ENCODE measurements around the gene C14orf119. TPM values are rescaled to one million over a fixed set of nuclear protein-coding genes. Genes with fewer than 3 reads are reported as not detected.

The C14orf119 gene
- total RNA-seq, 1 experiment from 2014 or later: 46.8 TPM

DNA sequence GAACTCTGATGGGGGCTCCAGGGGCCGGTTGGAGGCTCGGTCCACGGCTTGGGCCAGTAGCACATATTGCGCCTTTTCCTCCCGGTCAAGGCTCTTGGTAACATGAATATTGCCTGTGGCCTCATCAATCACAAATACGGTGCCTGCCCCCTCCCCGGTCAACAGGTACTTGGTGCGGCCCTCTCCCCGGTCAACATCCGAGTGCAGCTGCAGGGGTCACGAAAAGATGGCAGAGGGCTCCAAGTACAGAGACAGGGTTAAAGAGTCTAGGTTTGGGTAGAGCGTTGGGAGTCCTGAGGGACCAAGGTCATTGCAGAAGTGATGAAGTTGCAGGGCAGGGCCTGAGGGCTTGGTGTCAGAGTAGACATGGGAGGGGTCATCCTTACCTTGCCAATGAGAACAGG lies 40.2 kb upstream of the C14orf119 start:
- no peak overlapping the region for H3K4me3 ChIP-seq (replicated peaks in 1 of 2; ENCODE audit: low read depth in 1 of 2, low read length in 2 of 2)
- ChIA-PET CTCF (interaction anchor here (1.8 to 9.9 kb wide), 4 partner anchors 14 to 71 kb away, joined by 9 to 175 read pairs (median 16); partner anchors contain the start of gene AJUBA), RAD21 (ENCODE audit: low non-redundant PET in 1 of 2, low total read pairs in 2 of 2, uncharacterized antibody in 2 of 2, unreplicated experiment in 2 of 2) (interaction anchor here in 1 of 2 experiments (0.7 to 2.2 kb wide), 3 partner anchors 14 to 68 kb away, joined by 3 to 10 read pairs (median 3); no protein-coding TSS in a partner anchor), POLR2A (interaction anchor here (1.3 kb wide), 1 partner anchor 40 kb away, joined by 3 read pairs; the partner anchor contains the start of genes ACIN1 and C14orf119)
- H3K4me2 ChIP-seq (ENCODE audit: low read length): no peak overlapping the region
- H3K4me1 ChIP-seq (ENCODE audit: control insufficient read depth in 1 of 2, insufficient read depth in 2 of 2, low read length in 2 of 2): peaks cover 12 to 28% of the 10 kb centered on the region in 2 experiments
- TF ChIP-seq POLR2A (IDR thresholded peaks at IDR 0.05; ENCODE audit: borderline replicate concordance, extremely low read depth, insufficient read depth, insufficient read length): no peak
- TF ChIP-seq ELF1 (IDR thresholded peaks at IDR 0.05; ENCODE audit: borderline replicate concordance, low read depth): no peak
- TF ChIP-seq EZH2 (IDR thresholded peaks at IDR 0.05): no peak
- TF ChIP-seq YY1 (IDR thresholded peaks at IDR 0.05; ENCODE audit: extremely low read depth, insufficient replicate concordance, low read depth, low read length): no peak
- TF ChIP-seq, protein P1, sequence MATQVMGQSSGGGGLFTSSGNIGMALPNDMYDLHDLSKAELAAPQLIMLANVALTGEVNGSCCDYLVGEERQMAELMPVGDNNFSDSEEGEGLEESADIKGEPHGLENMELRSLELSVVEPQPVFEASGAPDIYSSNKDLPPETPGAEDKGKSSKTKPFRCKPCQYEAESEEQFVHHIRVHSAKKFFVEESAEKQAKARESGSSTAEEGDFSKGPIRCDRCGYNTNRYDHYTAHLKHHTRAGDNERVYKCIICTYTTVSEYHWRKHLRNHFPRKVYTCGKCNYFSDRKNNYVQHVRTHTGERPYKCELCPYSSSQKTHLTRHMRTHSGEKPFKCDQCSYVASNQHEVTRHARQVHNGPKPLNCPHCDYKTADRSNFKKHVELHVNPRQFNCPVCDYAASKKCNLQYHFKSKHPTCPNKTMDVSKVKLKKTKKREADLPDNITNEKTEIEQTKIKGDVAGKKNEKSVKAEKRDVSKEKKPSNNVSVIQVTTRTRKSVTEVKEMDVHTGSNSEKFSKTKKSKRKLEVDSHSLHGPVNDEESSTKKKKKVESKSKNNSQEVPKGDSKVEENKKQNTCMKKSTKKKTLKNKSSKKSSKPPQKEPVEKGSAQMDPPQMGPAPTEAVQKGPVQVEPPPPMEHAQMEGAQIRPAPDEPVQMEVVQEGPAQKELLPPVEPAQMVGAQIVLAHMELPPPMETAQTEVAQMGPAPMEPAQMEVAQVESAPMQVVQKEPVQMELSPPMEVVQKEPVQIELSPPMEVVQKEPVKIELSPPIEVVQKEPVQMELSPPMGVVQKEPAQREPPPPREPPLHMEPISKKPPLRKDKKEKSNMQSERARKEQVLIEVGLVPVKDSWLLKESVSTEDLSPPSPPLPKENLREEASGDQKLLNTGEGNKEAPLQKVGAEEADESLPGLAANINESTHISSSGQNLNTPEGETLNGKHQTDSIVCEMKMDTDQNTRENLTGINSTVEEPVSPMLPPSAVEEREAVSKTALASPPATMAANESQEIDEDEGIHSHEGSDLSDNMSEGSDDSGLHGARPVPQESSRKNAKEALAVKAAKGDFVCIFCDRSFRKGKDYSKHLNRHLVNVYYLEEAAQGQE (IDR thresholded peaks at IDR 0.05; ENCODE audit: low read depth): no peak
- TF ChIP-seq JUND (IDR thresholded peaks at IDR 0.05): no peak
- TF ChIP-seq, protein P2, sequence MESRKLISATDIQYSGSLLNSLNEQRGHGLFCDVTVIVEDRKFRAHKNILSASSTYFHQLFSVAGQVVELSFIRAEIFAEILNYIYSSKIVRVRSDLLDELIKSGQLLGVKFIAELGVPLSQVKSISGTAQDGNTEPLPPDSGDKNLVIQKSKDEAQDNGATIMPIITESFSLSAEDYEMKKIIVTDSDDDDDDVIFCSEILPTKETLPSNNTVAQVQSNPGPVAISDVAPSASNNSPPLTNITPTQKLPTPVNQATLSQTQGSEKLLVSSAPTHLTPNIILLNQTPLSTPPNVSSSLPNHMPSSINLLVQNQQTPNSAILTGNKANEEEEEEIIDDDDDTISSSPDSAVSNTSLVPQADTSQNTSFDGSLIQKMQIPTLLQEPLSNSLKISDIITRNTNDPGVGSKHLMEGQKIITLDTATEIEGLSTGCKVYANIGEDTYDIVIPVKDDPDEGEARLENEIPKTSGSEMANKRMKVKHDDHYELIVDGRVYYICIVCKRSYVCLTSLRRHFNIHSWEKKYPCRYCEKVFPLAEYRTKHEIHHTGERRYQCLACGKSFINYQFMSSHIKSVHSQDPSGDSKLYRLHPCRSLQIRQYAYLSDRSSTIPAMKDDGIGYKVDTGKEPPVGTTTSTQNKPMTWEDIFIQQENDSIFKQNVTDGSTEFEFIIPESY (IDR thresholded peaks at IDR 0.05; ENCODE audit: extremely low read depth, insufficient replicate concordance, low read length): no peak
- no peak for TF ChIP-seq CEBPB (IDR thresholded peaks at IDR 0.05; ENCODE audit: low read depth)
- no peak for TF ChIP-seq EZH2phosphoT487 (IDR thresholded peaks at IDR 0.05; ENCODE audit: borderline replicate concordance)
- TF ChIP-seq SRF (IDR thresholded peaks at IDR 0.05; ENCODE audit: low read depth): no peak
- no peak for TF ChIP-seq RAD21 (IDR thresholded peaks at IDR 0.05; ENCODE audit: low read depth)
- TF ChIP-seq POLR2AphosphoS5 (IDR thresholded peaks at IDR 0.05; ENCODE audit: low read depth, low read length): no peak
- H3K27me3 ChIP-seq (ENCODE audit: insufficient read depth, low read length): no peaks in the 10 kb centered on the region
- H4K20me1 ChIP-seq (ENCODE audit: insufficient read depth): no peaks in the 10 kb centered on the region
- no peak for ATAC-seq
- no peak overlapping the region for H2AFZ ChIP-seq (ENCODE audit: low read depth, low read length, poor library complexity, severe bottlenecking)
- H3K9ac ChIP-seq (ENCODE audit: low read length): no peak overlapping the region
- peak overlapping the region; percentile 84; the same call in 1 of the 2 replicates for H3K27ac ChIP-seq (ENCODE audit: low read depth, low read length)
- no peaks in the 10 kb centered on the region for H3K9me2 ChIP-seq (ENCODE audit: insufficient read depth)
- no peaks in the 10 kb centered on the region for H3K9me3 ChIP-seq (ENCODE audit: control insufficient read depth in 1 of 2, insufficient read depth in 1 of 2, low read depth in 1 of 2, low read length in 2 of 2)
- H3K36me3 ChIP-seq (ENCODE audit: control insufficient read depth in 1 of 2, insufficient read depth in 2 of 2, low read length in 2 of 2): peaks cover 5 to 9% of the 10 kb centered on the region in 2 experiments; a peak in 3 of 4 replicates
- no peaks in the 10 kb centered on the region for H3K79me2 ChIP-seq (ENCODE audit: insufficient read depth, low read length)
- DNase-seq (ENCODE audit: low read depth, low spot score): no peak
- BruUV-seq (replicated peaks): no TSS peak
- intact Hi-C loops (cut with micrococcal nuclease): loop anchor here (5.0 kb wide), 2 partner anchors 48 to 498 kb away; no protein-coding TSS in a partner anchor

Data from HCT116 (cell line).